ENCODE results near the gene EDDM3A. TPM values are rescaled to one million over a fixed set of nuclear protein-coding genes. Genes with fewer than 3 reads are reported as not detected.

The EDDM3A gene
- total RNA-seq, 1 donor, result not detected

DNA sequence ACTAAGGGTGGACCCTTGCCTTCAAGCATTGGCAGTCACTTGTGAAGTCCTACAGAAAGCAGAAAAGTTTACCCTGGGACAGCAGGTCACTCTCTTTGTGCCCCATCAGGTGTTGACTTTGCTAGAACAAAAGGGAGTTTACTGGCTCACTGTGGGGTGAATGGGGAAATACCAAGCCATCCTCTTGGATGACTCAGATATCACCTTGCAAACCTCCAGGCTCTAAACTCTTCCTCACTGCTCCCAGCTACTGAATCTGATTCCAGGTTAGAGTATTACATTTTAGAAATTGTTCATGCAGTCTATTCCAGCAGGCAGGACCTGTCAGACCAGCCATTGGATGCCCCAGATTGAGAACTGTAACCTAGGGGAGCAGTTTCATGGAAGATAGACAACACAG is 15.3 kb downstream of the EDDM3A start:
- TF ChIP-seq, protein P1, sequence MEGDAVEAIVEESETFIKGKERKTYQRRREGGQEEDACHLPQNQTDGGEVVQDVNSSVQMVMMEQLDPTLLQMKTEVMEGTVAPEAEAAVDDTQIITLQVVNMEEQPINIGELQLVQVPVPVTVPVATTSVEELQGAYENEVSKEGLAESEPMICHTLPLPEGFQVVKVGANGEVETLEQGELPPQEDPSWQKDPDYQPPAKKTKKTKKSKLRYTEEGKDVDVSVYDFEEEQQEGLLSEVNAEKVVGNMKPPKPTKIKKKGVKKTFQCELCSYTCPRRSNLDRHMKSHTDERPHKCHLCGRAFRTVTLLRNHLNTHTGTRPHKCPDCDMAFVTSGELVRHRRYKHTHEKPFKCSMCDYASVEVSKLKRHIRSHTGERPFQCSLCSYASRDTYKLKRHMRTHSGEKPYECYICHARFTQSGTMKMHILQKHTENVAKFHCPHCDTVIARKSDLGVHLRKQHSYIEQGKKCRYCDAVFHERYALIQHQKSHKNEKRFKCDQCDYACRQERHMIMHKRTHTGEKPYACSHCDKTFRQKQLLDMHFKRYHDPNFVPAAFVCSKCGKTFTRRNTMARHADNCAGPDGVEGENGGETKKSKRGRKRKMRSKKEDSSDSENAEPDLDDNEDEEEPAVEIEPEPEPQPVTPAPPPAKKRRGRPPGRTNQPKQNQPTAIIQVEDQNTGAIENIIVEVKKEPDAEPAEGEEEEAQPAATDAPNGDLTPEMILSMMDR (IDR thresholded peaks at IDR 0.05; ENCODE audit: insufficient read depth, low read length), result no peak
- no peak overlapping the region for H3K4me3 ChIP-seq (ENCODE audit: low read depth, low read length)
- DNase-seq (ENCODE audit: low read depth), result no peak

GRCh38 chr14:20768593-20768892 is 22.9 kb downstream of the EDDM3A start:
- no peak overlapping the region for H3K4me3 ChIP-seq (ENCODE audit: low read depth, low read length)
- DNase-seq (ENCODE audit: low read depth), result no peak
- TF ChIP-seq, protein P1 (IDR thresholded peaks at IDR 0.05; ENCODE audit: insufficient read depth, low read length), result no peak

GRCh38 chr14:20769421-20769820 is 23.7 kb downstream of the EDDM3A start:
- no peak overlapping the region for H3K4me3 ChIP-seq (ENCODE audit: low read depth, low read length)
- TF ChIP-seq, protein P1 (IDR thresholded peaks at IDR 0.05; ENCODE audit: insufficient read depth, low read length), result no peak
- no peak for DNase-seq (ENCODE audit: low read depth)

DNA sequence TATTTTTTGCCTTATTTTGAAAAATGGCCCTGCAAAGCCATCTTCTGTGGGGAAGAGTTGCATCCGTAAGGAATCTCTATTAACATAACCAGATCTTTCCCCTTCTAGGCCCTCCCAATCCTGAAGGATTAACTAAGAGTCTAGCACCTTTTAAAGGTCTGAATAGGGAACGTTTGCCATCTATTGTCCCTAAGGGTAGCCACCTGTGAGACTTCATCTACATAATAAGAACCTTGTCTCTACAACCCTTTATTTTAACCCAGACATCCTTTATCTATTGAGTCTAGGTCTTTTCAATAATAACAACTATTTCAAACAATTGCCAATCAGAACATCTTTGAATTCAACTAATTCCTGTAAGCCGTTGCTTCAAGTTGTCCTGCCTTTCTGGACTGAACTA is 27.0 kb downstream of the EDDM3A start:
- TF ChIP-seq, protein P1 (IDR thresholded peaks at IDR 0.05; ENCODE audit: insufficient read depth, low read length), result no peak
- DNase-seq (ENCODE audit: low read depth), result no peak
- H3K4me3 ChIP-seq (ENCODE audit: low read depth, low read length), result no peak overlapping the region

DNA sequence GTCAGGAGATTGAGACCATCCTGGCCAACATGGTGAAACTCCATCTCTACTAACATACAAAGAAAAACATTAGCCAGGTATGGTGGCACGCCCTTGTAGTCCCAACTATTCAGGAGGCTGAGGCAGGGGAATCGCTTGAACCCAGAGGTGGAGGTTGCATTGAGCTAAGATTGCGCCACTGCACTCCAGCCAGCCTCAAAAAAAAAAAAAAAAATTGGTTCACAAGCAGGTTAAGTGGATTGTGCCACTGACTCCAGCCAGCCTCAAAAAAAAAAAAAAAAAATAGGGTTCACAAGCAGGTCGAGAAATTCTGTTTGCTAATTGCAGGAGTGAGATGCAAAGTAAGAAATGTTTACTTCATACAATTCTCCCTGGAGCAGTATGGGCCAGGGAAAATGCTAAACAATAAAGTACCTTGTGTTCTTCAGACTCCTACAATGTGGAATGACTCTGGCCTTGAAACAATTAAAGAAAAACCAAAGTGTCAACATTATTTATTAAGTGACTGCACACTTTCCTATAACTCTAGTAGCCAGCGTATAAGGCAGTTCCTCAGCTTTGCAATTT is 28.7 kb downstream of the EDDM3A start:
- no peak overlapping the region for H3K4me3 ChIP-seq (ENCODE audit: low read depth, low read length)
- DNase-seq (ENCODE audit: low read depth), result no peak
- TF ChIP-seq, protein P1 (IDR thresholded peaks at IDR 0.05; ENCODE audit: insufficient read depth, low read length), result no peak

DNA sequence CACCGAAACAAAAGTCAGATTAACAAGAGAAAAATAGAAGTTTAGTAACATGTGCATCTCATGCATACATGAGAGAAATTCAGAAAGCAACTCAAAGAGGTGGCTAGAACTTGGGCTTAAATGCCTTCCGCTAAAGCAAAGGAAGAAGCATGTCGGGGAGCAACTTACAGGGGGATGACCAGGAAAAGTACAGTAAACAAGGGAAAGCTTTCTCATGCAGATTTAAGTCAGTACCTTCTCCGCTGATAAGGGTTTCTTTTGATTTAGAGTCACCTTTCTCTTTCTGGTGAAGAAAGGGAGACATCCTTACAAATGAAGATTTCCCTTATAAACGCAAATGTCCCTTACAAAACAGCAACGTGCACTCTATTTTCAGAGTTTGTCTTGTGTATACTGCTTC is 29.4 kb downstream of the EDDM3A start:
- no peak for DNase-seq (ENCODE audit: low read depth)
- TF ChIP-seq, protein P1 (IDR thresholded peaks at IDR 0.05; ENCODE audit: insufficient read depth, low read length), result no peak
- H3K4me3 ChIP-seq (ENCODE audit: low read depth, low read length), result no peak overlapping the region

DNA sequence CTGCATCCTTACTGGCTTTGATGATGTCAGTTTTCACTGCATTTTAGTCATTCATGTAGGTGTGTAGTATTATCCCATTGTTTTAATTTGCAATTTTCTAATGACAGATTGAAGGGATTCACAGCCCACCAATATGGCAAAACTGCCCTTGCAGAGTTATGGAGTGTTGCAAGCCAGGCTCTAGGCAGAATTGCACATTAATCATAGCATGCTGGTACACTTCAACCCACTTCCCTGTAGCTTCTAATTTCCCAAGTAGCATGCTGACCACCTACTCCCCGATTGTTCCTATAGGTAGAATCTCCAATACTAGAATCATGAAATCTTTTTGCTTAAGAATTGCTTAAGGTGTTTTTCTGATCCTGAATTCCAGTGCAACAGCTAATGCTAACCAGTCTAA is 30.2 kb downstream of the EDDM3A start:
- TF ChIP-seq, protein P1 (IDR thresholded peaks at IDR 0.05; ENCODE audit: insufficient read depth, low read length), result no peak
- H3K4me3 ChIP-seq (ENCODE audit: low read depth, low read length), result no peak overlapping the region
- DNase-seq (ENCODE audit: low read depth), result no peak
